ENCODE data around the gene SLC1A6.

SLC1A6 gene

DNA sequence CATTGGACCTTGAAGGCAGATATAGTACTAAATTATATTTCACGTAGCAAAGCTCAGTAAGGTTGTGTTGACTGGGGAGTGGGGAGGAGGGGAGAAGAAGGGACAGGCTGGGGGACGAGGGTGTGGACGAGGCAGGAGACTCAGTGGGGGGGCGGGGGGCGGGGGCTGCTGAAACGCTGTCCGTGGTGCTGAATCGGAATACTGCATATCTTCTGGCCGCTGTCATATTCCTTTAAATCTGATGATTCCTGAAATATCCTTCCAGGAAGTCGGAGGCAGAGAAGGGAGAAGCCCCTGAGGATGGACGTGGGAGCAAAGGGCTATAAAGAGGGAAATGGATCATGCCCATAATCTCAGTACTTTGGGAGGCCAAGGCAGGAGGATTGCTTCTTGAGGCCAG, 34.9 kb upstream of the SLC1A6 start:
- H3K9me3 ChIP-seq (ENCODE audit: control insufficient read depth, insufficient read depth, low read length), result no peaks in the 10 kb centered on the region
- H3K79me2 ChIP-seq (ENCODE audit: control insufficient read depth, low read length), result no peaks in the 10 kb centered on the region
- no peaks in the 10 kb centered on the region for H3K9me2 ChIP-seq (replicated peaks; ENCODE audit: control insufficient read depth, low read length)
- no peak overlapping the region for H3K4me3 ChIP-seq (ENCODE audit: low read length)
- no peaks in the 10 kb centered on the region for H3F3A ChIP-seq (ENCODE audit: control insufficient read depth, insufficient read depth)
- H3K27me3 ChIP-seq (ENCODE audit: control insufficient read depth, low read length), result no peaks in the 10 kb centered on the region
- no peaks in the 10 kb centered on the region for H3K4me1 ChIP-seq (ENCODE audit: control insufficient read depth, low read length)
- TF ChIP-seq CTCF (IDR thresholded peaks at IDR 0.05; ENCODE audit: low read depth, low read length, poor library complexity, severe bottlenecking), result no peak
- TF ChIP-seq EZH2phosphoT487 (IDR thresholded peaks at IDR 0.05; ENCODE audit: borderline replicate concordance, low read length), result no peak
- no peak overlapping the region for H3K4me2 ChIP-seq (ENCODE audit: low read length)
- no peaks in the 10 kb centered on the region for H4K20me1 ChIP-seq (ENCODE audit: control insufficient read depth, insufficient read depth, low read depth, low read length)
- H3K27ac ChIP-seq (ENCODE audit: low read depth, low read length), result no peak overlapping the region
- no peaks in the 10 kb centered on the region for H3K36me3 ChIP-seq (ENCODE audit: control insufficient read depth, low read length)

DNA sequence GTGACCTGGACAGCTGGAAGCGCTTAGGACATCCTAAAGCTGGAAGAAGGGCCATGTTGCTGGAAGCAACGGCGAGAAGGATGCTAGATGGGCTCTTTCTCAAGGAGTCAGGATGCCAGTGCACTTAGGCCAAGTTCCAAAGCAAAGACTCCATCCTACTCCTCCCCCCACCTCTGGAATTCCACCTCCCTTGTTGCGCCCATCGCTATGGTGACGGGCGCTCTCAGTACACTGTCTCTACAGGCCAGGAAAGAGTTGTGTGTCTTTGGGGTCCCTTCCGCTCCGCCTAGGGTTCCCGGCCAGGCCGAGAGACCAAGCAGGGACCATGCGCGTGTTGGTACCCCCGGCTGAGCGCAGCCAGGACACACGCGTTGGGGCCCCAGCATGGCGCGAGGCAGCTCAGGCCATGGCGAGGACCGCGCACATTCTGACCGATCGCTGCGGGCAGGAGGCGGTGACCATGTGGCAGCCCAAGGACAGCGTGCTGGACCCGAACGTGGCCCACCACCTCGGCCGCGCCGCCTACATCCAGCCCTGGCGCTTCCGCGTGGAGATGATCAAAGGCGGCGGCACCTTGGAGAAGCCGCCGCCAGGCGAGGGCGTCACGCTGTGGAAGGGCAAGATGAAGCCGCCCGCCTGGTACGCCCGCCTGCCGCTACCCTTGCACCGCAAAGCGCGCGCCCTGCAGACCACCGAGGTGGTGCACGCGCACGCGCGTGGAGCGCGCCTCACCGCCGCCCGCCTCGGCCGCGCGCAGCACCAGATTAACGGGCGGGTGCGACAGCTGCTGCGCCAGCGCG, 31.0 kb upstream of the SLC1A6 start:
- Histone ChIP-seq H3F3A (ENCODE audit: control insufficient read depth, insufficient read depth) (no peaks in the 10 kb centered on the region), H3K4me2 (ENCODE audit: low read length) (no peak overlapping the region), H3K27me3 (ENCODE audit: control insufficient read depth, low read length) (no peaks in the 10 kb centered on the region), H3K9me2 (replicated peaks; ENCODE audit: control insufficient read depth, low read length) (no peaks in the 10 kb centered on the region), H3K36me3 (ENCODE audit: control insufficient read depth, low read length) (no peaks in the 10 kb centered on the region), H3K79me2 (ENCODE audit: control insufficient read depth, low read length) (no peaks in the 10 kb centered on the region), H3K27ac (ENCODE audit: low read depth, low read length) (no peak overlapping the region), H3K9me3 (ENCODE audit: control insufficient read depth, insufficient read depth, low read length) (no peaks in the 10 kb centered on the region), H3K4me1 (ENCODE audit: control insufficient read depth, low read length) (no peaks in the 10 kb centered on the region), H4K20me1 (ENCODE audit: control insufficient read depth, insufficient read depth, low read depth, low read length) (no peaks in the 10 kb centered on the region), H3K4me3 (ENCODE audit: low read length) (no peak overlapping the region)
- no peak for TF ChIP-seq CTCF (IDR thresholded peaks at IDR 0.05; ENCODE audit: low read depth, low read length, poor library complexity, severe bottlenecking)
- no peak for TF ChIP-seq EZH2phosphoT487 (IDR thresholded peaks at IDR 0.05; ENCODE audit: borderline replicate concordance, low read length)

DNA sequence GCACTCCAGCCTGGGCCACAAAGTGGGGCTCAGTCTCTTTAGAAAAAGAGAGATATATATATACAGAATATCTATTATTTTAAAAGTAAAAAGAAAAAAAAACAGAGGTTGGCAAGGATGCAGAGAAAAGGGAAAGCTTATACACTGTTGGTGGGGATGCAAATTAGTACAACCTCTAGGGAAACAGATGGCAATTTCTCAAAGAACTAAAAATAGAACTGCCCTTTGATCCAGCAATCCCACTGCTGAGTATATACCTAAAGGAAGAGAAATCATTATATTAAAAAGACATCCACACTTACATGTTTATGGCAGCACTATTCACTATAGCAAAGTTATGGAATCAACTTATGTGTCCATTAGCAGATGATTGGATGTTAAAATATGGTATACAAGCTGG, 28.6 kb upstream of the SLC1A6 start:
- Histone ChIP-seq H3K27me3 (ENCODE audit: control insufficient read depth, low read length) (no peaks in the 10 kb centered on the region), H3K4me3 (ENCODE audit: low read length) (no peak overlapping the region), H3K79me2 (ENCODE audit: control insufficient read depth, low read length) (no peaks in the 10 kb centered on the region)

More for the DNA sequence above, 28.6 kb upstream of the SLC1A6 start:
- H3K9me2 ChIP-seq (replicated peaks; ENCODE audit: control insufficient read depth, low read length), result no peaks in the 10 kb centered on the region
- H3K36me3 ChIP-seq (ENCODE audit: control insufficient read depth, low read length), result no peaks in the 10 kb centered on the region
- TF ChIP-seq CTCF (IDR thresholded peaks at IDR 0.05; ENCODE audit: low read depth, low read length, poor library complexity, severe bottlenecking) (no peak), EZH2phosphoT487 (IDR thresholded peaks at IDR 0.05; ENCODE audit: borderline replicate concordance, low read length) (no peak)
- no peak overlapping the region for H3K27ac ChIP-seq (ENCODE audit: low read depth, low read length)
- no peaks in the 10 kb centered on the region for H4K20me1 ChIP-seq (ENCODE audit: control insufficient read depth, insufficient read depth, low read depth, low read length)
- H3F3A ChIP-seq (ENCODE audit: control insufficient read depth, insufficient read depth), result no peaks in the 10 kb centered on the region
- H3K9me3 ChIP-seq (ENCODE audit: control insufficient read depth, insufficient read depth, low read length), result no peaks in the 10 kb centered on the region
- H3K4me1 ChIP-seq (ENCODE audit: control insufficient read depth, low read length), result no peaks in the 10 kb centered on the region
- H3K4me2 ChIP-seq (ENCODE audit: low read length), result no peak overlapping the region
